GM12878 (cell line): ENCODE results near the gene TMC8. TPM values are rescaled to one million over a fixed set of nuclear protein-coding genes. Genes with fewer than 3 reads are reported as not detected.

Source experiments
- ATAC-seq: fragments of 200-7000 bp; cut with Tn5 transposase; 3 replicates; pipeline ENCODE4 v1.9.1; 2020; ENCODE audit warnings: mild to moderate bottlenecking, moderate library complexity
- BruUV-seq: library from RNA; stranded (reverse); fragments of 400-500 nt; replicated peaks from 2 replicates; lab custom pipeline; 2021; lab: Mats Ljungman, UMichigan
- CTCF ChIA-PET: fragments of 300-600 bp; sonication (Branson Sonifier 250); formaldehyde crosslinking; extraction: SDS; loops from one replicate; lab custom pipeline; 2021; ENCODE audit warnings: inconsistent platforms; lab: Yijun Ruan, JAX
- POLR2A ChIA-PET: fragments of 350-600 bp; formaldehyde crosslinking; extraction: SDS; loops from one replicate; lab custom pipeline; 2021; ENCODE audit warnings: inconsistent platforms; lab: Charles Lee
- RAD21 ChIA-PET: fragments of 300-600 bp; sonication (Branson Sonifier 250); formaldehyde crosslinking; loops from one replicate; lab custom pipeline; 2023; ENCODE audit warnings: antibody characterized with exemption; ENCODE audit not compliant: unreplicated experiment; lab: Charles Lee
- SMC1A ChIA-PET: fragments of 300-600 bp; sonication (Branson Sonifier 250); formaldehyde crosslinking; loops from one replicate; lab custom pipeline; 2023; ENCODE audit not compliant: unreplicated experiment, uncharacterized antibody; lab: Charles Lee
- DNase-seq: peaks from one replicate; pipeline ENCODE4 v3.0.0-alpha.2; 2011; ENCODE audit warnings: low read depth, low spot score
- FAIRE-seq: peaks from 3 replicates; lab custom pipeline; 2011; peaks lifted over from hg19 to GRCh38; lab: Jason Lieb, UNC
- H2AFZ ChIP-seq: 2 replicates; pipeline ENCODE4 v1.6.0; 2011; ENCODE audit warnings: low read depth, low read length, control low read depth; ENCODE audit not compliant: control insufficient read depth
- H3K27ac ChIP-seq: 2 replicates; pipeline ENCODE4 v1.5.1; 2011; ENCODE audit warnings: control low read depth; ENCODE audit not compliant: control insufficient read depth, insufficient read depth
- H3K27me3 ChIP-seq, 2 experiments: replicated peaks in 1 of 2; 2 replicates each; pipeline versions ENCODE4 v1.6.0 to v1.6.1; 2011; ENCODE audit warnings: low read length in 1 of 2; ENCODE audit not compliant: control insufficient read depth in 2 of 2, insufficient read depth in 2 of 2
- H3K36me3 ChIP-seq, 2 experiments: 2 replicates each; pipeline ENCODE4 v1.5.1; 2011; ENCODE audit warnings: low read length in 1 of 2; ENCODE audit not compliant: control insufficient read depth in 2 of 2, insufficient read depth in 2 of 2
- H3K4me1 ChIP-seq: 2 replicates; pipeline ENCODE4 v1.6.1; 2011; ENCODE audit warnings: mild to moderate bottlenecking, low read length, moderate library complexity, mixed read lengths; ENCODE audit not compliant: control insufficient read depth, insufficient read depth
- H3K4me2 ChIP-seq: 2 replicates; pipeline ENCODE4 v1.6.0; 2011; ENCODE audit warnings: control low read depth; ENCODE audit not compliant: control insufficient read depth, insufficient read depth
- H3K4me3 ChIP-seq: fragments of 200-600 bp; sonication (generic); 2 replicates; pipeline ENCODE4 v1.5.1; 2016
- H3K79me2 ChIP-seq: 2 replicates; pipeline ENCODE4 v1.6.0; 2011; ENCODE audit warnings: low read length; ENCODE audit not compliant: control insufficient read depth, insufficient read depth
- H3K9ac ChIP-seq: 2 replicates; pipeline ENCODE4 v1.8.0; 2011; ENCODE audit warnings: low read length, control low read depth, mixed read lengths; ENCODE audit not compliant: control insufficient read depth, insufficient read depth
- H3K9me3 ChIP-seq: replicated peaks from 3 replicates; pipeline ENCODE4 v1.5.1; 2011; ENCODE audit warnings: mild to moderate bottlenecking, low read length; ENCODE audit not compliant: control insufficient read depth, insufficient read depth
- H4K20me1 ChIP-seq: 2 replicates; pipeline ENCODE4 v1.6.0; 2011; ENCODE audit not compliant: control insufficient read depth, insufficient read depth
- CBX5 ChIP-seq: sonication (generic); IDR thresholded peaks from 2 replicates; pipeline ENCODE4 v1.6.1; 2016; ENCODE audit warnings: low read depth, moderate library complexity, mild to moderate bottlenecking, inconsistent platforms
- CTCF ChIP-seq, 3 experiments: IDR thresholded peaks in 2 of 3; conservative IDR thresholded peaks in 1 of 3; 2 replicates each; pipeline ENCODE4 v1.5.1; 2011; ENCODE audit warnings: low read depth in 3 of 3, low read length in 3 of 3, mild to moderate bottlenecking in 3 of 3, control low read depth in 2 of 3, moderate library complexity in 2 of 3, inconsistent platforms in 1 of 3, mixed read lengths in 1 of 3; ENCODE audit not compliant: control insufficient read depth in 2 of 3, insufficient read depth in 1 of 3; ENCODE audit errors: extremely low read depth in 1 of 3
- HDAC2 ChIP-seq: fragments of 200-600 bp; sonication (generic); IDR thresholded peaks from 2 replicates; pipeline ENCODE4 v1.6.1; 2017
- MYC ChIP-seq: IDR thresholded peaks from 2 replicates; pipeline ENCODE4 v1.6.1; 2011; ENCODE audit warnings: mild to moderate bottlenecking, low read length, moderate library complexity, inconsistent platforms; ENCODE audit not compliant: insufficient read depth, insufficient replicate concordance, insufficient read length, severe bottlenecking
- NR2C2 ChIP-seq: IDR thresholded peaks from 2 replicates; pipeline ENCODE4 v1.6.1; 2011; ENCODE audit warnings: borderline replicate concordance, low read depth; ENCODE audit not compliant: control insufficient read depth, insufficient read length
- NR2F1 ChIP-seq: fragments of 450-650 bp; conservative IDR thresholded peaks from 2 replicates; pipeline ENCODE4 v1.6.1; 2017; ENCODE audit warnings: mild to moderate bottlenecking
- POLR2AphosphoS5 ChIP-seq: IDR thresholded peaks from 2 replicates; pipeline ENCODE4 v1.6.1; 2011; ENCODE audit warnings: mild to moderate bottlenecking, low read length, inconsistent platforms
- RELA ChIP-seq: fragments of 450-650 bp; IDR thresholded peaks from 2 replicates; pipeline ENCODE4 v1.8.0; 2014; ENCODE audit warnings: borderline replicate concordance; ENCODE audit not compliant: partially characterized antibody
- SIX5 ChIP-seq: IDR thresholded peaks from 2 replicates; pipeline ENCODE4 v1.6.1; 2011; ENCODE audit warnings: mild to moderate bottlenecking, low read depth, low read length, moderate library complexity; ENCODE audit not compliant: severe bottlenecking
- SP1 ChIP-seq: IDR thresholded peaks from one replicate; pipeline ENCODE4 v1.6.1; 2011; ENCODE audit warnings: low read depth, low read length
- SPI1 ChIP-seq: IDR thresholded peaks from 2 replicates; pipeline ENCODE4 v1.6.1; 2011; ENCODE audit warnings: low read depth, mild to moderate bottlenecking, low read length, moderate library complexity, borderline replicate concordance; ENCODE audit not compliant: insufficient read depth
- SREBF1 ChIP-seq: IDR thresholded peaks from 2 replicates; pipeline ENCODE4 v1.6.1; 2012; ENCODE audit warnings: mild to moderate bottlenecking, low read length
- USF1 ChIP-seq: IDR thresholded peaks from 2 replicates; pipeline ENCODE4 v1.6.1; 2011; ENCODE audit warnings: borderline replicate concordance, low read depth, mild to moderate bottlenecking, moderate library complexity, mixed read lengths, low read length; ENCODE audit not compliant: insufficient read depth; ENCODE audit errors: extremely low read length
- YY1 ChIP-seq: IDR thresholded peaks from 2 replicates; pipeline ENCODE4 v1.6.1; 2011; ENCODE audit warnings: low read depth, mild to moderate bottlenecking, low read length
- WGBS: methylation state at CpG from one replicate; pipeline ENCODE4 v1.1.6; 2016; ENCODE audit warnings: low lambda C conversion rate; ENCODE audit not compliant: insufficient replicate concordance, insufficient coverage; ENCODE audit errors: missing lambda C conversion rate; 5-methylcytosine and 5-hydroxymethylcytosine counted together
- in situ Hi-C: fragments of 300-500 bp; cut with MboI; formaldehyde crosslinking; loops from 9 replicates; pipeline ENCODE4 v1.14.3; 2018; ENCODE audit warnings: mixed read lengths
- intact Hi-C: fragments of 100-400 bp; cut with micrococcal nuclease; formaldehyde crosslinking; loops from one replicate; pipeline ENCODE4 v1.14.2; 2022; ENCODE audit not compliant: unreplicated experiment
- polyA plus RNA-seq, 11 experiments: library from polyadenylated mRNA; depleted of rRNA in 4 of 11; unstranded in 6 of 11; stranded (reverse) in 5 of 11; fragments of >200 nt; fragmentation: Nextera tagmentation in 4 of 11; fragmentation: Illumina TruSeq in 1 of 11; extraction: Ambion mirVana in 4 of 11; extraction: Trizol in 1 of 11; gene quantifications; 1 replicate in 1 of 11; 2 replicates in 10 of 11; pipeline versions ENCODE4 v1.2.1 to v1.2.3, GENCODE V29; 2011 to 2016; ENCODE audit warnings: inconsistent platforms in 2 of 11, missing spikeins in 2 of 11, low read depth in 1 of 11
- total RNA-seq, 4 experiments: library from RNA; depleted of rRNA in 3 of 4; stranded (reverse); fragments of >200 nt in 3 of 4; fragmentation: Illumina TruSeq in 1 of 4; extraction: Trizol in 1 of 4; gene quantifications; 2 replicates each; pipeline versions ENCODE4 v1.2.1 to v1.2.3, GENCODE V29; 2013 to 2021

Gene TMC8
- total and polyA plus RNA-seq, 10 of the 15 experiments (the other 5 are each of a cell fraction or from before 2014, with no cell fraction given), result 2.7 to 128 (median 40.0) TPM

GRCh38 chr17:78101542-78101941 is 29.0 kb upstream of the TMC8 start:
- Histone ChIP-seq H3K27me3 (no peaks in the 10 kb centered on the region), H3K9me3 (no peaks in the 10 kb centered on the region; the same call in 2 of the 3 replicates), H3K9ac (no peak overlapping the region), H3K4me2 (no peak overlapping the region), H3K36me3 (peaks cover 0 to 5% of the 10 kb centered on the region in 2 experiments; a peak in 2 of 4 replicates), H4K20me1 (no peaks in the 10 kb centered on the region), H3K27ac (no peak overlapping the region), H2AFZ (no peak overlapping the region), H3K4me1 (no peaks in the 10 kb centered on the region), H3K79me2 (no peaks in the 10 kb centered on the region), H3K4me3 (no peak overlapping the region)
- CTCF ChIA-PET, result no interaction called here
- ATAC-seq, result no peak
- RAD21 ChIA-PET, result interaction anchor here (1.5 kb wide), 1 partner anchor 150 kb away, joined by 3 read pairs; no protein-coding TSS in a partner anchor
- SMC1A ChIA-PET, result no interaction called here
- intact Hi-C loops, result no loop called here
- POLR2A ChIA-PET, result no interaction called here
- TF ChIP-seq POLR2AphosphoS5 (no peak), SREBF1 (no peak), NR2C2 (no peak), SP1 (no peak), SIX5 (no peak)
- no peak for FAIRE-seq
- WGBS, result 78% methylated on average over 10 of the region's 10 CpGs
- no TSS peak for BruUV-seq
- in situ Hi-C loops, result no loop called here
- DNase-seq, result no peak

- WGBS, result 75% methylated on average over 4 of the region's 4 CpGs
- TF ChIP-seq YY1, result no peak
- no peak for TF ChIP-seq NR2F1
- no peak for TF ChIP-seq CBX5
- TF ChIP-seq USF1, result no peak
- no peak for TF ChIP-seq SPI1
- no peak for TF ChIP-seq MYC
- TF ChIP-seq CTCF (IDR thresholded peaks at IDR 0.05 in 2 of 3, conservative IDR thresholded peaks at IDR 0.05 in 1 of 3; ENCODE audit: control insufficient read depth in 2 of 3, extremely low read depth in 1 of 3, insufficient read depth in 1 of 3, low read depth in 3 of 3, low read length in 3 of 3), result no peak
- no peak for TF ChIP-seq HDAC2
- no peak for TF ChIP-seq RELA
Measured at GRCh38 chr17:78103311-78103710, 27.3 kb upstream of the TMC8 start.

More at GRCh38 chr17:78103311-78103710, 27.3 kb upstream of the TMC8 start:
- Histone ChIP-seq H3K79me2 (no peaks in the 10 kb centered on the region), H3K4me3 (no peak overlapping the region), H4K20me1 (no peaks in the 10 kb centered on the region), H3K4me1 (no peaks in the 10 kb centered on the region), H3K9ac (no peak overlapping the region), H3K27ac (no peak overlapping the region), H2AFZ (no peak overlapping the region), H3K4me2 (no peak overlapping the region), H3K36me3 (peaks cover 0 to 5% of the 10 kb centered on the region in 2 experiments; a peak in 2 of 4 replicates), H3K27me3 (no peaks in the 10 kb centered on the region), H3K9me3 (no peaks in the 10 kb centered on the region; the same call in 2 of the 3 replicates)
- no peak for DNase-seq
- POLR2A ChIA-PET, result no interaction called here
- no TSS peak for BruUV-seq
- SMC1A ChIA-PET, result interaction anchor here (0.5 kb wide), 1 partner anchor 83 kb away, joined by 3 read pairs; no protein-coding TSS in a partner anchor
- ATAC-seq, result no peak
- CTCF ChIA-PET, result interaction anchor here (0.6 to 1.2 kb wide), 3 partner anchors 18 to 94 kb away, joined by 3 to 6 read pairs (median 3); no protein-coding TSS in a partner anchor
- no peak for FAIRE-seq
- in situ Hi-C loops, result no loop called here
- RAD21 ChIA-PET, result no interaction called here
- intact Hi-C loops, result no loop called here
